Panc1 (cell line): ENCODE measurements around the gene H3-3A.

Experiments used
- POLR2AphosphoS5 ChIP-seq: IDR thresholded peaks from 2 replicates; pipeline ENCODE4 v1.6.1; 2012; ENCODE audit warnings: mild to moderate bottlenecking, low read depth, low read length, moderate library complexity
- SIN3A ChIP-seq: IDR thresholded peaks from 2 replicates; pipeline ENCODE4 v1.6.1; 2012; ENCODE audit warnings: low read depth, mild to moderate bottlenecking, low read length, moderate library complexity, borderline replicate concordance; ENCODE audit not compliant: insufficient read depth
- TF ChIP-seq, protein P1 (sequence below): fragments of 450-650 bp; IDR thresholded peaks from 2 replicates; pipeline ENCODE4 v1.5.1; 2017; ENCODE audit warnings: mild to moderate bottlenecking
- TF ChIP-seq, protein P2 (sequence below), 2 experiments: IDR thresholded peaks; 2 replicates each; pipeline ENCODE4 v1.6.1; 2011 to 2012; ENCODE audit warnings: low read depth in 2 of 2, control low read depth in 1 of 2, low read length in 1 of 2, mild to moderate bottlenecking in 1 of 2, moderate library complexity in 1 of 2; ENCODE audit not compliant: insufficient read depth in 1 of 2

- TF ChIP-seq, protein P1, sequence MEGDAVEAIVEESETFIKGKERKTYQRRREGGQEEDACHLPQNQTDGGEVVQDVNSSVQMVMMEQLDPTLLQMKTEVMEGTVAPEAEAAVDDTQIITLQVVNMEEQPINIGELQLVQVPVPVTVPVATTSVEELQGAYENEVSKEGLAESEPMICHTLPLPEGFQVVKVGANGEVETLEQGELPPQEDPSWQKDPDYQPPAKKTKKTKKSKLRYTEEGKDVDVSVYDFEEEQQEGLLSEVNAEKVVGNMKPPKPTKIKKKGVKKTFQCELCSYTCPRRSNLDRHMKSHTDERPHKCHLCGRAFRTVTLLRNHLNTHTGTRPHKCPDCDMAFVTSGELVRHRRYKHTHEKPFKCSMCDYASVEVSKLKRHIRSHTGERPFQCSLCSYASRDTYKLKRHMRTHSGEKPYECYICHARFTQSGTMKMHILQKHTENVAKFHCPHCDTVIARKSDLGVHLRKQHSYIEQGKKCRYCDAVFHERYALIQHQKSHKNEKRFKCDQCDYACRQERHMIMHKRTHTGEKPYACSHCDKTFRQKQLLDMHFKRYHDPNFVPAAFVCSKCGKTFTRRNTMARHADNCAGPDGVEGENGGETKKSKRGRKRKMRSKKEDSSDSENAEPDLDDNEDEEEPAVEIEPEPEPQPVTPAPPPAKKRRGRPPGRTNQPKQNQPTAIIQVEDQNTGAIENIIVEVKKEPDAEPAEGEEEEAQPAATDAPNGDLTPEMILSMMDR, result no peak
- TF ChIP-seq POLR2AphosphoS5 (0 out of 2 replicates have a peak, but pooled peaks have one; percentile 25), SIN3A (no peak)
- TF ChIP-seq, protein P2, sequence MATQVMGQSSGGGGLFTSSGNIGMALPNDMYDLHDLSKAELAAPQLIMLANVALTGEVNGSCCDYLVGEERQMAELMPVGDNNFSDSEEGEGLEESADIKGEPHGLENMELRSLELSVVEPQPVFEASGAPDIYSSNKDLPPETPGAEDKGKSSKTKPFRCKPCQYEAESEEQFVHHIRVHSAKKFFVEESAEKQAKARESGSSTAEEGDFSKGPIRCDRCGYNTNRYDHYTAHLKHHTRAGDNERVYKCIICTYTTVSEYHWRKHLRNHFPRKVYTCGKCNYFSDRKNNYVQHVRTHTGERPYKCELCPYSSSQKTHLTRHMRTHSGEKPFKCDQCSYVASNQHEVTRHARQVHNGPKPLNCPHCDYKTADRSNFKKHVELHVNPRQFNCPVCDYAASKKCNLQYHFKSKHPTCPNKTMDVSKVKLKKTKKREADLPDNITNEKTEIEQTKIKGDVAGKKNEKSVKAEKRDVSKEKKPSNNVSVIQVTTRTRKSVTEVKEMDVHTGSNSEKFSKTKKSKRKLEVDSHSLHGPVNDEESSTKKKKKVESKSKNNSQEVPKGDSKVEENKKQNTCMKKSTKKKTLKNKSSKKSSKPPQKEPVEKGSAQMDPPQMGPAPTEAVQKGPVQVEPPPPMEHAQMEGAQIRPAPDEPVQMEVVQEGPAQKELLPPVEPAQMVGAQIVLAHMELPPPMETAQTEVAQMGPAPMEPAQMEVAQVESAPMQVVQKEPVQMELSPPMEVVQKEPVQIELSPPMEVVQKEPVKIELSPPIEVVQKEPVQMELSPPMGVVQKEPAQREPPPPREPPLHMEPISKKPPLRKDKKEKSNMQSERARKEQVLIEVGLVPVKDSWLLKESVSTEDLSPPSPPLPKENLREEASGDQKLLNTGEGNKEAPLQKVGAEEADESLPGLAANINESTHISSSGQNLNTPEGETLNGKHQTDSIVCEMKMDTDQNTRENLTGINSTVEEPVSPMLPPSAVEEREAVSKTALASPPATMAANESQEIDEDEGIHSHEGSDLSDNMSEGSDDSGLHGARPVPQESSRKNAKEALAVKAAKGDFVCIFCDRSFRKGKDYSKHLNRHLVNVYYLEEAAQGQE (IDR thresholded peaks at IDR 0.05; ENCODE audit: insufficient read depth in 1 of 2, low read depth in 2 of 2, low read length in 1 of 2), result no peak
These were observed 884 bp downstream of the H3-3A start for GRCh38 chr1:226063224-226063976.
